HG03354 (cell line): ENCODE results near the gene LILRB5.
"Not testable (repeated sequence)": the region's sequence is repeated elsewhere in the genome, so short reads cannot be mapped to it uniquely, and the experiment has no call there.

Source experiments
- ATAC-seq: cut with Tn5 transposase; IDR thresholded peaks from one replicate; pipeline ENCODE4 v1.9.1; 2021; ENCODE audit warnings: mild to moderate bottlenecking; ENCODE audit not compliant: unreplicated experiment, poor library complexity, severe bottlenecking

Gene LILRB5

GRCh38 chr19:54247106-54247930 is 9.8 kb downstream of the LILRB5 start:
- ATAC-seq, result no peak

GRCh38 chr19:54245936-54246335 is 11.1 kb downstream of the LILRB5 start:
- no peak for ATAC-seq

- not testable (repeated sequence) for ATAC-seq
Measured at GRCh38 chr19:54243809-54244208, 13.3 kb downstream of the LILRB5 start.

- not testable (repeated sequence) for ATAC-seq
Measured at GRCh38 chr19:54242646-54243045, 14.4 kb downstream of the LILRB5 start, which contains the start of gene LILRA6. LILRA6 (minus strand) TSS chr19:54242790.

GRCh38 chr19:54242234-54242633 is 14.8 kb downstream of the LILRB5 start:
- not testable (repeated sequence) for ATAC-seq

- ATAC-seq, result not testable (repeated sequence)
Measured at GRCh38 chr19:54240372-54241336, 16.4 kb downstream of the LILRB5 start.

- ATAC-seq, result not testable (repeated sequence)
Measured at GRCh38 chr19:54239491-54240371, 17.3 kb downstream of the LILRB5 start.

GRCh38 chr19:54233941-54234340 is 23.1 kb downstream of the LILRB5 start:
- no peak for ATAC-seq

GRCh38 chr19:54231077-54231931 is 25.8 kb downstream of the LILRB5 start:
- ATAC-seq, result no peak

GRCh38 chr19:54230031-54230430 is 27.0 kb downstream of the LILRB5 start:
- no peak for ATAC-seq

- ATAC-seq, result no peak
Measured at GRCh38 chr19:54229146-54229545, 27.9 kb downstream of the LILRB5 start.

GRCh38 chr19:54224619-54225018 is 32.5 kb downstream of the LILRB5 start:
- ATAC-seq, result not testable (repeated sequence)

GRCh38 chr19:54223937-54224281 is 33.2 kb downstream of the LILRB5 start:
- ATAC-seq, result not testable (repeated sequence)

GRCh38 chr19:54223277-54223936 is 33.7 kb downstream of the LILRB5 start:
- not testable (repeated sequence) for ATAC-seq

- not testable (repeated sequence) for ATAC-seq
Measured at GRCh38 chr19:54222474-54223276, 34.4 kb downstream of the LILRB5 start, which contains the start of gene LILRB3. LILRB3 (minus strand) TSS chr19:54223007; CDS start chr19:54222976, 31 bp downstream.

GRCh38 chr19:54221947-54222346 is 35.1 kb downstream of the LILRB5 start:
- not testable (repeated sequence) for ATAC-seq

- not testable (repeated sequence) for ATAC-seq
Measured at GRCh38 chr19:54219702-54220101, 37.4 kb downstream of the LILRB5 start.
